Suppressor macrophage treated with lipopolysaccharide for 1 hour (primary cell): Measurements from ENCODE around the gene NEIL1.

Experiments used
- DNase-seq, 3 donors: peaks; one replicate each; pipeline ENCODE4 v3.0.0-alpha.2; 2020 to 2022

Gene NEIL1

GRCh38 chr15:75389791-75390382, 43.0 kb downstream of the NEIL1 start:
- DNase-seq: no peak

- no peak for DNase-seq
Measured at GRCh38 chr15:75397494-75397893, 50.7 kb downstream of the NEIL1 start.

- no peak for DNase-seq
Measured at GRCh38 chr15:75403892-75404291, 57.1 kb downstream of the NEIL1 start.
